Liver (tissue), 9 donors: ENCODE measurements around the gene BTG2. TPM values are rescaled to one million over a fixed set of nuclear protein-coding genes. Genes with fewer than 3 reads are reported as not detected.
"Not testable (repeated sequence)": the region's sequence is repeated elsewhere in the genome, so short reads cannot be mapped to it uniquely, and the experiment has no call there.

Experiments used
- DNase-seq: peaks from one replicate; pipeline ENCODE4 v3.0.0-alpha.2; 2017; ENCODE audit warnings: low spot score
- H3K27ac ChIP-seq, 2 donors: one replicate each; pipeline ENCODE4 v1.7.0; 2013; ENCODE audit warnings: inconsistent platforms in 2 of 2, low read length in 2 of 2, control low read depth in 1 of 2, low read depth in 1 of 2, mild to moderate bottlenecking in 1 of 2
- H3K27me3 ChIP-seq, 4 donors: one replicate each; pipeline versions ENCODE4 v1.6.1 to v1.7.0; 2013; ENCODE audit warnings: low read length in 3 of 4, inconsistent platforms in 1 of 4, mild to moderate bottlenecking in 1 of 4, moderate library complexity in 1 of 4; ENCODE audit not compliant: control insufficient read depth in 4 of 4, insufficient read depth in 4 of 4
- H3K36me3 ChIP-seq, 4 donors: one replicate each; pipeline versions ENCODE4 v1.6.1 to v1.7.0; 2013; ENCODE audit warnings: low read length in 3 of 4, mild to moderate bottlenecking in 3 of 4, low read depth in 1 of 4, moderate library complexity in 1 of 4; ENCODE audit not compliant: control insufficient read depth in 4 of 4, insufficient read depth in 3 of 4
- H3K4me1 ChIP-seq, 4 donors: one replicate each; pipeline versions ENCODE4 v1.6.1 to v1.7.0; 2013; ENCODE audit warnings: low read length in 3 of 4, mild to moderate bottlenecking in 3 of 4, moderate library complexity in 1 of 4; ENCODE audit not compliant: control insufficient read depth in 4 of 4, insufficient read depth in 4 of 4
- H3K4me3 ChIP-seq, 3 donors: one replicate each; pipeline versions ENCODE4 v1.6.1 to v1.7.0; 2013; ENCODE audit warnings: low read length in 3 of 3, control low read depth in 1 of 3, low read depth in 1 of 3, mild to moderate bottlenecking in 1 of 3
- H3K9ac ChIP-seq, 2 donors: one replicate each; pipeline ENCODE4 v1.7.0; 2013; ENCODE audit warnings: low read length in 2 of 2, mild to moderate bottlenecking in 2 of 2, moderate library complexity in 2 of 2, control low read depth in 1 of 2, low read depth in 1 of 2
- H3K9me3 ChIP-seq, 4 donors: one replicate each; pipeline versions ENCODE4 v1.6.1 to v1.7.0; 2013; ENCODE audit warnings: low read length in 3 of 4; ENCODE audit not compliant: control insufficient read depth in 4 of 4
- ATF3 ChIP-seq: IDR thresholded peaks from 2 replicates; pipeline ENCODE4 v1.6.1; 2016; ENCODE audit warnings: antibody characterized with exemption
- CTCF ChIP-seq: fragments of 150-350 bp; IDR thresholded peaks from 2 replicates; pipeline ENCODE4 v1.5.1; 2017; ENCODE audit warnings: improper control_type of control experiment, low read depth, low read length; ENCODE audit not compliant: missing input control
- EGR1 ChIP-seq, 2 donors: IDR thresholded peaks; 2 replicates each; pipeline ENCODE4 v1.6.1; 2016 to 2018; ENCODE audit warnings: antibody characterized with exemption in 2 of 2, low read depth in 2 of 2
- FOXA1 ChIP-seq: IDR thresholded peaks from 2 replicates; pipeline ENCODE4 v1.6.1; 2016; ENCODE audit warnings: antibody characterized with exemption
- GABPA ChIP-seq, 2 donors: IDR thresholded peaks in 1 of 2; conservative IDR thresholded peaks in 1 of 2; 2 replicates each; pipeline ENCODE4 v1.6.1; 2016; ENCODE audit warnings: antibody characterized with exemption in 2 of 2, mild to moderate bottlenecking in 1 of 2, moderate library complexity in 1 of 2
- HNF4A ChIP-seq, 2 donors: conservative IDR thresholded peaks; 2 replicates each; pipeline ENCODE4 v1.6.1; 2016; ENCODE audit warnings: antibody characterized with exemption in 2 of 2, mild to moderate bottlenecking in 2 of 2
- HNF4G ChIP-seq: IDR thresholded peaks from 2 replicates; pipeline ENCODE4 v1.6.1; 2016; ENCODE audit warnings: antibody characterized with exemption
- JUND ChIP-seq, 2 donors: IDR thresholded peaks; 2 replicates each; pipeline ENCODE4 v1.6.1; 2016; ENCODE audit warnings: antibody characterized with exemption in 2 of 2
- NR2F2 ChIP-seq: IDR thresholded peaks from 2 replicates; pipeline ENCODE4 v1.6.1; 2016; ENCODE audit warnings: antibody characterized with exemption
- RAD21 ChIP-seq, 2 donors: IDR thresholded peaks; 2 replicates each; pipeline ENCODE4 v1.6.1; 2016; ENCODE audit warnings: antibody characterized with exemption in 2 of 2, mild to moderate bottlenecking in 2 of 2
- REST ChIP-seq: IDR thresholded peaks from 2 replicates; pipeline ENCODE4 v1.6.1; 2016; ENCODE audit warnings: antibody characterized with exemption, mild to moderate bottlenecking
- SP1 ChIP-seq: IDR thresholded peaks from 2 replicates; pipeline ENCODE4 v1.6.1; 2018; ENCODE audit warnings: antibody characterized with exemption, mild to moderate bottlenecking
- TAF1 ChIP-seq: conservative IDR thresholded peaks from 2 replicates; pipeline ENCODE4 v1.6.1; 2016; ENCODE audit warnings: antibody characterized with exemption, mild to moderate bottlenecking
- YY1 ChIP-seq: IDR thresholded peaks from 2 replicates; pipeline ENCODE4 v1.6.1; 2016; ENCODE audit warnings: antibody characterized with exemption, mild to moderate bottlenecking
- ZBTB33 ChIP-seq: IDR thresholded peaks from 2 replicates; pipeline ENCODE4 v1.6.1; 2016; ENCODE audit warnings: antibody characterized with exemption
- WGBS: extraction: QIAGEN DNeasy Blood & Tissue Kit; methylation state at CpG from one replicate; pipeline ENCODE4 v1.1.7; 2013; 5-methylcytosine and 5-hydroxymethylcytosine counted together
- polyA plus RNA-seq, 2 donors: library from polyadenylated mRNA; stranded (reverse) in 1 of 2; unstranded in 1 of 2; fragments of 200-250 nt in 1 of 2; fragments of >200 nt in 1 of 2; fragmentation: Nextera tagmentation in 1 of 2; extraction: Ambion mirVana in 1 of 2; gene quantifications; one replicate each; pipeline versions ENCODE4 v1.2.1 to v1.2.3, GENCODE V29; 2013 to 2015
- total RNA-seq, 2 donors: library from RNA; depleted of rRNA; stranded (reverse); fragments of >200 nt; gene quantifications; one replicate each; pipeline ENCODE4 v1.2.3, GENCODE V29; 2014
- donor health status: healthy.
- donor health status: healthy.
- donor health status: healthy.
- donor health status: healthy.
- donor health status: healthy.

BTG2 gene
- total and polyA plus RNA-seq, 4 donors = 3.8 to 52.5 (median 4.8) TPM

- 93% methylated on average over 8 of the region's 8 CpGs for WGBS
- not testable (repeated sequence) for H3K4me3 ChIP-seq, H3K27me3 ChIP-seq, H3K9ac ChIP-seq, H3K9me3 ChIP-seq, H3K4me1 ChIP-seq, H3K27ac ChIP-seq, DNase-seq, H3K36me3 ChIP-seq
Observed at GRCh38 chr1:203299719-203300429, 5.4 kb upstream of the BTG2 start.

- WGBS = 80% methylated on average over 11 of the region's 11 CpGs
- no peaks in the 10 kb centered on the region for H3K36me3 ChIP-seq
- no peak overlapping the region for H3K9ac ChIP-seq
- no peak for DNase-seq
- H3K27me3 ChIP-seq = no peaks in the 10 kb centered on the region
- no peak overlapping the region for H3K27ac ChIP-seq
- H3K4me3 ChIP-seq = no peak overlapping the region
- H3K4me1 ChIP-seq = peaks cover 0 to under 1% (median 0%) of the 10 kb centered on the region in 4 donors
- no peaks in the 10 kb centered on the region for H3K9me3 ChIP-seq
- TF ChIP-seq YY1 (no peak), NR2F2 (no peak), JUND (IDR thresholded peaks at IDR 0.05) (no peak), ATF3 (no peak), HNF4A (conservative IDR thresholded peaks at IDR 0.05) (no peak), GABPA (IDR thresholded peaks at IDR 0.05 in 1 of 2, conservative IDR thresholded peaks at IDR 0.05 in 1 of 2) (no peak), TAF1 (no peak), RAD21 (IDR thresholded peaks at IDR 0.05) (no peak), CTCF (no peak), HNF4G (no peak), REST (no peak), FOXA1 (no peak), ZBTB33 (no peak), EGR1 (IDR thresholded peaks at IDR 0.05; ENCODE audit: low read depth in 2 of 2) (no peak), SP1 (no peak)
Observed at GRCh38 chr1:203300441-203301330, 4.6 kb upstream of the BTG2 start.
